ENCODE results near the gene IMMP2L. TPM values are rescaled to one million over a fixed set of nuclear protein-coding genes. Genes with fewer than 3 reads are reported as not detected.

The IMMP2L gene
- total RNA-seq, 3 donors from 2014 or later (not counting 1 experiment from before 2014, with no cell fraction given), result 6.9 to 9.2 (median 8.7) TPM

DNA sequence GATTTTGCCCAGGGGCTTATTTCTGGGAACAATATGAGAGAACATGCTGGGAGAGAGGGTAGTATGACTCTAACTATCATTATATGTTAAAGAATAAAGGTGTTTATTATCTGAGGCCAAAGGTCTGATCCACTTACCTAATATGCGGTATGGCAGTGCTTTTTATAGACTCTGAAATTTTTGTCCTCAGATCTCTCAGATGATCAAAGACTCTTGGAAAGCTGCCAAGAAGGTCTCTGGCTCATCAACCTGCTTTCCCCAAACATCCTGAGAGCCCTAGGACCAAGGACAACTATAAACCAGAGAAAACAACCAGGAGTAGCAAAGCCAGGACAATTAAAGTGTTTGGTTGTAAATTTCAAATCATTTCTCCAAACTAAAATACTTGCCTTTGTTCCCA is 727.1 kb downstream of the IMMP2L start:
- H3K27me3 Mint-ChIP-seq (ENCODE audit: low read depth in 2 of 2), result no peaks in the 10 kb centered on the region
- no peak overlapping the region for H3K27ac ChIP-seq (ENCODE audit: low read length)
- no peak for ATAC-seq
- H3K27me3 ChIP-seq (ENCODE audit: control insufficient read depth, insufficient read depth, low read length), result no peaks in the 10 kb centered on the region
- no peaks in the 10 kb centered on the region for H3K36me3 ChIP-seq (ENCODE audit: control insufficient read depth, insufficient read depth, low read length)
- intact Hi-C loops (cut with micrococcal nuclease), result no loop called here
- H3K4me3 ChIP-seq (ENCODE audit: low read length), result no peak overlapping the region
- peak in 1 of 2 donors; percentile 60 for DNase-seq
- no peaks in the 10 kb centered on the region for H3K9me3 ChIP-seq (ENCODE audit: control insufficient read depth, insufficient read depth, low read length)
- H3K27ac Mint-ChIP-seq, result no peak overlapping the region
- WGBS (ENCODE audit: insufficient coverage), result 53% methylated on average over 1 of the region's 1 CpG
- H3K9me3 Mint-ChIP-seq, result peaks cover 7 to 8% of the 10 kb centered on the region in 2 donors
- H3K4me1 ChIP-seq (ENCODE audit: control insufficient read depth, insufficient read depth, low read length), result no peaks in the 10 kb centered on the region
- H3K4me3 Mint-ChIP-seq, result no peak overlapping the region
- no peak for TF ChIP-seq CTCF (IDR thresholded peaks at IDR 0.05)
- H3K4me1 Mint-ChIP-seq, result no peaks in the 10 kb centered on the region
- no peaks in the 10 kb centered on the region for H3K36me3 Mint-ChIP-seq

DNA sequence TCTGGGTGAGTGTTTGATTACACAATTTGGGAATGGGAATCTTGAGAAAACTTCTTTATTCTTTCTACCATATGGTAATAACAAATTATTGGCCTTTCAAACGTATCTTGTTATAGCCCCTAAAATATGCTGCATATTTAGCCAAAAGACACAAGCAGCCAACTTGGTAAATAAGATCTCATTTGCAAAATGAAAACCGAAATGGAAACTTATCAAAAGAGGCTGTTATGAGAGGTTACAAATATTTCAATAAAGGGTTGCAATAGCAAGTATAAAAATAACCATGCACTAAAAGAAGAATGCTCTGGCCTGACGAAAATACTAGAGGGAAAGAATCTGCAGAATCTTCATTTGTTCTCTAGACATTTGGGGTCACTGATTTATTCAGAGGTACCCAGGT is 730.9 kb downstream of the IMMP2L start:
- Histone ChIP-seq H3K4me3 (ENCODE audit: low read length) (no peak overlapping the region), H3K27ac (ENCODE audit: low read length) (no peak overlapping the region), H3K36me3 (ENCODE audit: control insufficient read depth, insufficient read depth, low read length) (no peaks in the 10 kb centered on the region), H3K4me1 (ENCODE audit: control insufficient read depth, insufficient read depth, low read length) (no peaks in the 10 kb centered on the region), H3K27me3 (ENCODE audit: control insufficient read depth, insufficient read depth, low read length) (no peaks in the 10 kb centered on the region), H3K9me3 (ENCODE audit: control insufficient read depth, insufficient read depth, low read length) (no peaks in the 10 kb centered on the region)
- Mint-ChIP-seq H3K4me3 (no peak overlapping the region), H3K36me3 (no peaks in the 10 kb centered on the region), H3K27me3 (ENCODE audit: low read depth in 2 of 2) (no peaks in the 10 kb centered on the region), H3K27ac (no peak overlapping the region), H3K4me1 (no peaks in the 10 kb centered on the region), H3K9me3 (peaks cover 11 to 14% of the 10 kb centered on the region in 2 donors)
- 79% methylated on average over 2 of the region's 3 CpGs for WGBS (ENCODE audit: insufficient coverage)
- intact Hi-C loops (cut with micrococcal nuclease), result no loop called here
- DNase-seq (no peak), ATAC-seq (no peak)
- TF ChIP-seq CTCF (IDR thresholded peaks at IDR 0.05), result no peak

- Histone ChIP-seq H3K36me3 (ENCODE audit: control insufficient read depth, insufficient read depth, low read length) (no peaks in the 10 kb centered on the region), H3K4me1 (ENCODE audit: control insufficient read depth, insufficient read depth, low read length) (no peaks in the 10 kb centered on the region), H3K27ac (ENCODE audit: low read length) (no peak overlapping the region), H3K9me3 (ENCODE audit: control insufficient read depth, insufficient read depth, low read length) (no peaks in the 10 kb centered on the region), H3K4me3 (ENCODE audit: low read length) (no peak overlapping the region), H3K27me3 (ENCODE audit: control insufficient read depth, insufficient read depth, low read length) (no peaks in the 10 kb centered on the region)
- Mint-ChIP-seq H3K4me3 (no peak overlapping the region), H3K4me1 (no peaks in the 10 kb centered on the region), H3K36me3 (no peaks in the 10 kb centered on the region), H3K27ac (no peak overlapping the region), H3K27me3 (ENCODE audit: low read depth in 2 of 2) (no peaks in the 10 kb centered on the region), H3K9me3 (peaks cover 9 to 12% of the 10 kb centered on the region in 2 donors)
- DNase-seq (no peak), ATAC-seq (no peak)
- WGBS (ENCODE audit: insufficient coverage), result 88% methylated on average over 5 of the region's 5 CpGs
- no peak for TF ChIP-seq CTCF (IDR thresholded peaks at IDR 0.05)
- intact Hi-C loops (cut with micrococcal nuclease), result no loop called here
Measured at GRCh38 chr7:110830778-110831177, 731.5 kb downstream of the IMMP2L start.

- H3K27me3 Mint-ChIP-seq (ENCODE audit: low read depth in 2 of 2), result no peaks in the 10 kb centered on the region
- WGBS (ENCODE audit: insufficient coverage), result 98% methylated on average over 2 of the region's 2 CpGs
- H3K27ac Mint-ChIP-seq, result no peak overlapping the region
- no peaks in the 10 kb centered on the region for H3K36me3 Mint-ChIP-seq
- no peaks in the 10 kb centered on the region for H3K27me3 ChIP-seq (ENCODE audit: control insufficient read depth, insufficient read depth, low read length)
- no peak overlapping the region for H3K27ac ChIP-seq (ENCODE audit: low read length)
- no peaks in the 10 kb centered on the region for H3K4me1 ChIP-seq (ENCODE audit: control insufficient read depth, insufficient read depth, low read length)
- intact Hi-C loops (cut with micrococcal nuclease), result no loop called here
- H3K9me3 ChIP-seq (ENCODE audit: control insufficient read depth, insufficient read depth, low read length), result no peaks in the 10 kb centered on the region
- H3K9me3 Mint-ChIP-seq, result peaks cover 9 to 10% of the 10 kb centered on the region in 2 donors
- no peak for ATAC-seq
- no peak overlapping the region for H3K4me3 ChIP-seq (ENCODE audit: low read length)
- no peak for TF ChIP-seq CTCF (IDR thresholded peaks at IDR 0.05)
- no peaks in the 10 kb centered on the region for H3K4me1 Mint-ChIP-seq
- no peak overlapping the region for H3K4me3 Mint-ChIP-seq
- DNase-seq, result no peak
- H3K36me3 ChIP-seq (ENCODE audit: control insufficient read depth, insufficient read depth, low read length), result no peaks in the 10 kb centered on the region
Measured at GRCh38 chr7:110827936-110828335, 734.4 kb downstream of the IMMP2L start.
